IPS-20b (cell line): ENCODE results near the gene IL17B.
A peak's percentile ranks its signal among the peaks of the same experiment; 100 is the strongest.

ENCODE experiments used
- H3K27ac ChIP-seq: one replicate; pipeline ENCODE4 v1.5.1; 2013; ENCODE audit warnings: low read length
- H3K27me3 ChIP-seq: 2 replicates; pipeline ENCODE4 v1.6.1; 2013; ENCODE audit warnings: mild to moderate bottlenecking, low read length, inconsistent platforms; ENCODE audit not compliant: insufficient read depth
- H3K36me3 ChIP-seq: 2 replicates; pipeline ENCODE4 v1.6.1; 2013; ENCODE audit warnings: low read depth, mild to moderate bottlenecking, inconsistent platforms, low read length, moderate library complexity; ENCODE audit not compliant: insufficient read depth
- H3K4me1 ChIP-seq: 2 replicates; pipeline ENCODE4 v1.6.1; 2013; ENCODE audit warnings: mild to moderate bottlenecking, control low read depth, inconsistent platforms, low read length, moderate library complexity; ENCODE audit not compliant: insufficient read depth
- H3K4me3 ChIP-seq: 2 replicates; pipeline ENCODE4 v1.5.1; 2013; ENCODE audit warnings: mild to moderate bottlenecking, low read length, inconsistent platforms
- H3K9ac ChIP-seq: 2 replicates; pipeline ENCODE4 v1.6.1; 2013; ENCODE audit warnings: low read depth, mild to moderate bottlenecking, inconsistent platforms, low read length, moderate library complexity
- H3K9me3 ChIP-seq: 2 replicates; pipeline ENCODE4 v1.6.1; 2013; ENCODE audit warnings: mild to moderate bottlenecking, low read depth, low read length, inconsistent platforms; ENCODE audit not compliant: insufficient read depth

The IL17B gene

GRCh38 chr5:149420545-149421371 is 41.7 kb upstream of the IL17B start:
- H3K4me1 ChIP-seq = peaks cover 36% of the 10 kb centered on the region
- H3K9ac ChIP-seq = no peak overlapping the region
- H3K27me3 ChIP-seq = no peaks in the 10 kb centered on the region
- H3K9me3 ChIP-seq = no peaks in the 10 kb centered on the region
- H3K4me3 ChIP-seq = no peak overlapping the region
- no peaks in the 10 kb centered on the region for H3K36me3 ChIP-seq
- no peak overlapping the region for H3K27ac ChIP-seq

GRCh38 chr5:149419859-149420544 is 40.9 kb upstream of the IL17B start:
- Histone ChIP-seq H3K4me3 (no peak overlapping the region), H3K36me3 (no peaks in the 10 kb centered on the region), H3K27me3 (no peaks in the 10 kb centered on the region), H3K4me1 (peaks cover 34% of the 10 kb centered on the region), H3K27ac (no peak overlapping the region), H3K9me3 (no peaks in the 10 kb centered on the region), H3K9ac (no peak overlapping the region)

GRCh38 chr5:149419532-149419858 is 40.4 kb upstream of the IL17B start:
- H3K27me3 ChIP-seq = no peaks in the 10 kb centered on the region
- no peak overlapping the region for H3K9ac ChIP-seq
- H3K4me1 ChIP-seq = peaks cover 29% of the 10 kb centered on the region
- H3K36me3 ChIP-seq = no peaks in the 10 kb centered on the region
- no peaks in the 10 kb centered on the region for H3K9me3 ChIP-seq
- H3K4me3 ChIP-seq = no peak overlapping the region
- no peak overlapping the region for H3K27ac ChIP-seq

GRCh38 chr5:149418910-149419531 is 39.9 kb upstream of the IL17B start:
- H3K9ac ChIP-seq = no peak overlapping the region
- no peaks in the 10 kb centered on the region for H3K36me3 ChIP-seq
- no peak overlapping the region for H3K27ac ChIP-seq
- no peaks in the 10 kb centered on the region for H3K27me3 ChIP-seq
- no peak overlapping the region for H3K4me3 ChIP-seq
- no peaks in the 10 kb centered on the region for H3K9me3 ChIP-seq
- peaks cover 25% of the 10 kb centered on the region for H3K4me1 ChIP-seq

- Histone ChIP-seq H3K9ac (0 out of 2 replicates have a peak overlapping the region, but pooled peaks have one; percentile 61), H3K36me3 (no peaks in the 10 kb centered on the region), H3K27ac (peak overlapping the region; percentile 22), H3K4me1 (peaks cover 14% of the 10 kb centered on the region; the same call in 1 of the 2 replicates), H3K27me3 (no peaks in the 10 kb centered on the region), H3K4me3 (no peak overlapping the region), H3K9me3 (no peaks in the 10 kb centered on the region)
Measured at GRCh38 chr5:149417711-149418368, 38.7 kb upstream of the IL17B start.

GRCh38 chr5:149416987-149417710 is 38.1 kb upstream of the IL17B start:
- Histone ChIP-seq H3K27me3 (no peaks in the 10 kb centered on the region), H3K9me3 (no peaks in the 10 kb centered on the region), H3K27ac (peak overlapping the region; percentile 22), H3K4me3 (no peak overlapping the region; the same call in 1 of the 2 replicates), H3K4me1 (peaks cover 9% of the 10 kb centered on the region; the same call in 1 of the 2 replicates), H3K9ac (peak overlapping the region; percentile 61; the same call in 1 of the 2 replicates), H3K36me3 (no peaks in the 10 kb centered on the region)

GRCh38 chr5:149415066-149415967 is 36.2 kb upstream of the IL17B start:
- H3K4me3 ChIP-seq = no peak overlapping the region
- no peak overlapping the region for H3K27ac ChIP-seq
- no peak overlapping the region for H3K9ac ChIP-seq

GRCh38 chr5:149414405-149415065 is 35.4 kb upstream of the IL17B start:
- Histone ChIP-seq H3K27me3 (no peaks in the 10 kb centered on the region), H3K4me1 (peaks cover 9% of the 10 kb centered on the region; the same call in 1 of the 2 replicates), H3K36me3 (no peaks in the 10 kb centered on the region), H3K27ac (no peak overlapping the region), H3K9ac (no peak overlapping the region), H3K9me3 (no peaks in the 10 kb centered on the region), H3K4me3 (no peak overlapping the region)

More at GRCh38 chr5:149415066-149415967, 36.2 kb upstream of the IL17B start:
- H3K36me3 ChIP-seq = no peaks in the 10 kb centered on the region
- H3K27me3 ChIP-seq = no peaks in the 10 kb centered on the region
- H3K4me1 ChIP-seq = peaks cover 9% of the 10 kb centered on the region; the same call in 1 of the 2 replicates
- no peaks in the 10 kb centered on the region for H3K9me3 ChIP-seq

GRCh38 chr5:149413477-149414210 is 34.6 kb upstream of the IL17B start:
- Histone ChIP-seq H3K4me1 (peaks cover 9% of the 10 kb centered on the region; the same call in 1 of the 2 replicates), H3K27me3 (no peaks in the 10 kb centered on the region), H3K9ac (no peak overlapping the region), H3K9me3 (no peaks in the 10 kb centered on the region), H3K4me3 (no peak overlapping the region), H3K27ac (no peak overlapping the region), H3K36me3 (no peaks in the 10 kb centered on the region)
